Heart right ventricle (tissue), 16 donors: ENCODE data around the gene LRRN4. TPM values are rescaled to one million over a fixed set of nuclear protein-coding genes. Genes with fewer than 3 reads are reported as not detected.

Experiments
- ATAC-seq, 8 donors: fragments of 200-7000 bp; cut with Tn5 transposase; one replicate each; pipeline ENCODE4 v1.9.1; 2020; ENCODE audit warnings: mild to moderate bottlenecking in 8 of 8, moderate library complexity in 8 of 8, moderate number of reproducible peaks in 1 of 8
- DNase-seq, 2 donors: peaks; one replicate each; pipeline ENCODE4 v3.0.0-alpha.2; 2020
- H3K27ac ChIP-seq, 10 donors: fragments of 200-600 bp; sonication (generic) in 2 of 10; one replicate each; pipeline versions ENCODE4 v1.5.0 to v1.8.0; 2020 to 2022; ENCODE audit warnings: mild to moderate bottlenecking in 3 of 10
- H3K27me3 ChIP-seq, 7 donors: fragments of 200-600 bp; one replicate each; pipeline ENCODE4 v1.8.0; 2021 to 2022; ENCODE audit warnings: mild to moderate bottlenecking in 2 of 7
- H3K36me3 ChIP-seq, 9 donors: fragments of 200-600 bp; sonication (generic) in 1 of 9; one replicate each; pipeline versions ENCODE4 v1.5.0 to v1.8.0; 2020 to 2022; ENCODE audit warnings: mild to moderate bottlenecking in 2 of 9
- H3K4me1 ChIP-seq, 9 donors: fragments of 200-600 bp; sonication (generic) in 1 of 9; one replicate each; pipeline versions ENCODE4 v1.5.0 to v1.8.0; 2020 to 2022; ENCODE audit warnings: mild to moderate bottlenecking in 4 of 9
- H3K4me3 ChIP-seq, 10 donors: fragments of 200-600 bp; sonication (generic) in 2 of 10; one replicate each; pipeline versions ENCODE4 v1.5.0 to v1.8.0; 2020 to 2022; ENCODE audit warnings: mild to moderate bottlenecking in 7 of 10, moderate library complexity in 2 of 10
- H3K9me3 ChIP-seq, 11 donors: fragments of 200-600 bp in 10 of 11; sonication (generic) in 2 of 11; one replicate each; pipeline versions ENCODE4 v1.5.0 to v1.8.0; 2013 to 2022; ENCODE audit warnings: mild to moderate bottlenecking in 2 of 11, control low read depth in 1 of 11, moderate library complexity in 1 of 11
- WGBS, 2 donors: extraction: QIAGEN DNeasy Blood & Tissue Kit; methylation state at CpG; one replicate each; pipeline ENCODE4 v1.1.7; 2013; ENCODE audit warnings: inconsistent platforms in 1 of 2; 5-methylcytosine and 5-hydroxymethylcytosine counted together
- intact Hi-C, 10 donors: fragments of 100-400 bp; cut with DNase I; formaldehyde crosslinking; loops; one replicate each; pipeline versions ENCODE4 v1.11.1 to v1.14.2; 2022
- polyA plus RNA-seq, 2 donors: library from polyadenylated mRNA; stranded (reverse); fragments of 200-250 nt; gene quantifications; one replicate each; pipeline ENCODE4 v1.2.3, GENCODE V29; 2013
- total RNA-seq, 10 donors: library from RNA; stranded (reverse); fragmentation: NEBNext Ultra II Directional in 3 of 10; extraction: Animal tissue kit (Norgen Biotek cat#: 25700) in 3 of 10; gene quantifications; one replicate each; pipeline versions ENCODE4 v1.2.1 to v1.2.4, GENCODE V29; 2021 to 2023
- TF ChIP-seq, protein P1 (sequence below), 9 donors: fragments of 200-600 bp; sonication (generic) in 2 of 9; IDR thresholded peaks; one replicate each; pipeline versions ENCODE4 v1.5.0 to v1.8.0; 2021 to 2022; ENCODE audit warnings: antibody characterized with exemption in 9 of 9, mild to moderate bottlenecking in 5 of 9, moderate library complexity in 1 of 9
- donor health status: Arrhythmogenic right ventricular cardiomyopathy.
- donor health status: ischemic (EF 13 %, LVEDD 7.1; RV severe dilation, severe dysfunction).
- donor health status: healthy with polysubstance abuse.
- donor health status: DM: no; HTN: yes; CAD: no.
- donor health status: DM: no; HTN: no; CAD: no.
- donor health status: ischemic (EF 25% LVEDD 6.9; RV normal size, moderate dysfunction).
- donor health status: ischemic (EF 25% LVEDD 5.7; RV mildly dilated, moderate dysfunction).
- donor health status: healthy.
- donor health status: DM: yes; HTN: yes; CAD: no.
- donor health status: Ischemic cardiomyopathy.
- donor health status: ischemic (EF 35%, LVEDD 5.7; RV mildly dilated, moderate dysfunction).
- donor health status: nonischemic (EF 11% LVEDD 7.7; RV severe dilation, severe dysfunction).
- donor health status: DM: yes; HTN: yes; CAD: no.
- donor health status: PGD.
- donor health status: ischemic (EF 29% LVEDD 5.4; RV normal size, mild dysfunction).
- donor health status: nonischemic (EF 23%, LVEDD 6.1; RV moderate dilation, normal function).

LRRN4 gene
- total and polyA plus RNA-seq, 12 donors: 0.11 to 1.1 (median 0.21) TPM; not detected in 4

DNA sequence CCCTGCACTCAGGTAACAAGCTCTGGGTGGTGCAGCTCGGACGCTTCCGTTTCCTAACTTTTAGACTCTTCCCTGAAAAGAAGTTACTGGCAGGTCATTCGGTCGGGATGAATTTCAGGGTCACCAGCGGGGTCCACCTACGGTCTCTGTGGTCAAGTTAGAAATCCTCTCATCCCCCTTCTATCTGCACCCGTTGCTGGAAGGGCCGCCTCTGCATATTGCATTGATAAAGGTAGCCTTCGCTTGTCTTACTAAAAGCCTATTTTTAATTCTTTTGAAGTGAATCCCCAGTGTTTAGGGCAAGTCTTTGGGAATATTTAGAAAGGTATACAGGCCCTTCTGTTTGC lies 47.3 kb downstream of the LRRN4 start:
- Histone ChIP-seq H3K4me3 (peak overlapping the region; percentile 44 to 92 (median 81)), H3K27ac (peak overlapping the region; percentile 79 to 94 (median 86)), H3K36me3 (peaks cover 0 to 23% (median 16%) of the 10 kb centered on the region in 9 donors), H3K27me3 (no peaks in the 10 kb centered on the region), H3K9me3 (no peaks in the 10 kb centered on the region), H3K4me1 (peaks cover 0 to 45% (median 23%) of the 10 kb centered on the region in 9 donors)
- intact Hi-C loops: no loop called here
- ATAC-seq: no peak
- TF ChIP-seq, protein P1, sequence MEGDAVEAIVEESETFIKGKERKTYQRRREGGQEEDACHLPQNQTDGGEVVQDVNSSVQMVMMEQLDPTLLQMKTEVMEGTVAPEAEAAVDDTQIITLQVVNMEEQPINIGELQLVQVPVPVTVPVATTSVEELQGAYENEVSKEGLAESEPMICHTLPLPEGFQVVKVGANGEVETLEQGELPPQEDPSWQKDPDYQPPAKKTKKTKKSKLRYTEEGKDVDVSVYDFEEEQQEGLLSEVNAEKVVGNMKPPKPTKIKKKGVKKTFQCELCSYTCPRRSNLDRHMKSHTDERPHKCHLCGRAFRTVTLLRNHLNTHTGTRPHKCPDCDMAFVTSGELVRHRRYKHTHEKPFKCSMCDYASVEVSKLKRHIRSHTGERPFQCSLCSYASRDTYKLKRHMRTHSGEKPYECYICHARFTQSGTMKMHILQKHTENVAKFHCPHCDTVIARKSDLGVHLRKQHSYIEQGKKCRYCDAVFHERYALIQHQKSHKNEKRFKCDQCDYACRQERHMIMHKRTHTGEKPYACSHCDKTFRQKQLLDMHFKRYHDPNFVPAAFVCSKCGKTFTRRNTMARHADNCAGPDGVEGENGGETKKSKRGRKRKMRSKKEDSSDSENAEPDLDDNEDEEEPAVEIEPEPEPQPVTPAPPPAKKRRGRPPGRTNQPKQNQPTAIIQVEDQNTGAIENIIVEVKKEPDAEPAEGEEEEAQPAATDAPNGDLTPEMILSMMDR (IDR thresholded peaks at IDR 0.05): no peak
- WGBS, 2 donors: 0% methylated on average over 10 of the region's 10 CpGs
- DNase-seq: peak in 1 of 2 donors; percentile 8

DNA sequence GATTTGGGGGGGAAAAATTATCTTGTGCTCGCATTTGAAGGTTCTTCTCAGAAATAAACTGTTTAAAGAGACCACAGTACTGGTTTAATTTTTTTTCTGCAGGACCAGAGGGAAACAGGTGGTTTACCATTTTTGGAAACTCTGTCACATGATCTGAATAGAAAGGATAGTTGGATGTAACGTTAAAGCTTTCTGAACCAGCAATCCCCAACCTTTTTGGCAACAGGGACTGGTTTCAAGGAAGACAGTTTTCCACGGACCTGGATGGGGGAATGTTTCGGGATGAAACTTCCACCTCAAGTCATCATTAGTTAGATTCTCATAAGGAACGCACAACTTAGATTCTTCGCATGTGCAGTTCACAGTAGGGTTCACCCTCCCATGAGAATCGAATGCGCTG lies 53.0 kb downstream of the LRRN4 start:
- WGBS, 2 donors: 83 to 87% methylated on average over 8 of the region's 8 CpGs
- no peak for DNase-seq
- Histone ChIP-seq H3K36me3 (peaks cover 0 to 9% (median 0%) of the 10 kb centered on the region in 9 donors), H3K27me3 (no peaks in the 10 kb centered on the region), H3K4me1 (peaks cover 0 to 11% (median 5%) of the 10 kb centered on the region in 9 donors), H3K9me3 (no peaks in the 10 kb centered on the region), H3K27ac (no peak overlapping the region), H3K4me3 (no peak overlapping the region)
- TF ChIP-seq, protein P1 (IDR thresholded peaks at IDR 0.05): no peak
- intact Hi-C loops: loop anchor here in 1 of 10 donors (5.0 kb wide), 1 partner anchor 76 kb away; no protein-coding TSS in a partner anchor
- no peak for ATAC-seq

DNA sequence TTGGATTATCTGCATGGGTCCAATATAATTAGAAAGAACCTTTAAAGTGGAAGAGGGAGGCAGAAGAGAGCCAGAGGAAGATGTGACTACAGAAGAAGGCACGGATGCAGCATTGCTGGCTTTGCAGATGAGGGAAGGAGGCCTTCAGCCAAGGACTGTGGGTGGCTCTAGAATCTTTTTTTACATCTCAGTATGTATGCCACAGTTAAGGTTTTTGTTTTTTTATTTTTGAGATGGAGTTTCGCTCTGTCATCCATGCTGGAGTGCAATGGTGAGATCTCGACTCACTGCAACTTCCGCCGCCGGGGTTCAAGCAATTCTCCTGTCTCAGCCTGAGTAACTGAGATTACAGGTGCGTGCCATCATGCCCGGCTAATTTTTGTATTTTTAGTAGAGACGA lies 54.1 kb downstream of the LRRN4 start:
- Histone ChIP-seq H3K4me3 (no peak overlapping the region), H3K36me3 (peaks cover 0 to 19% (median 0%) of the 10 kb centered on the region in 9 donors), H3K4me1 (peaks cover 0 to 4% (median 0%) of the 10 kb centered on the region in 9 donors), H3K9me3 (no peaks in the 10 kb centered on the region), H3K27ac (no peak overlapping the region), H3K27me3 (no peaks in the 10 kb centered on the region)
- TF ChIP-seq, protein P1 (IDR thresholded peaks at IDR 0.05): no peak
- DNase-seq: no peak
- intact Hi-C loops: loop anchor here in 1 of 10 donors (5.0 kb wide), 1 partner anchor 78 kb away; no protein-coding TSS in a partner anchor
- no peak for ATAC-seq
- WGBS, 2 donors: 93 to 97% methylated on average over 9 of the region's 9 CpGs

DNA sequence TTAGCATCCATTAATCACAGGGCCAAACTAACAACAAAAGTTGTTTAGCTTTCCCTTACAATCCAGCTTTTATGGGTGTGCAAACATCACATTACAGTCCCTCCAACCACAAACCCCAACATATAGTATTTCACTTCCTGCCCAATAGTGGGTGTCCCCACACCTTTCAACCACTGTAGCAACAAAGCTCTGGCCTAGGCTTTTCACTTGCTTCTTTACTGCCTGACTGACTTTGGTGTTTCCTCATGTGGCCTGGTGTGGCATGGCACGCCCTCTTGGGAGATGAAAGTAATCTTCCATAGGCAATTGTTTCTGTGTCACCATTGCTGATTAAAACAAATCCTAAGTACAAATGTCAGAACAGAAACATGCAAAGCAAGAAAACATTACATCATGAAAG lies 57.1 kb downstream of the LRRN4 start:
- intact Hi-C loops: no loop called here

More for the DNA sequence above, 57.1 kb downstream of the LRRN4 start:
- TF ChIP-seq, protein P1 (IDR thresholded peaks at IDR 0.05): no peak
- H3K4me3 ChIP-seq: no peak overlapping the region
- no peaks in the 10 kb centered on the region for H3K27me3 ChIP-seq
- H3K4me1 ChIP-seq: peaks cover 0 to 4% (median 0%) of the 10 kb centered on the region in 9 donors
- peaks cover 0 to 30% (median 0%) of the 10 kb centered on the region in 9 donors for H3K36me3 ChIP-seq
- 90 to 94% methylated on average over 1 of the region's 1 CpG for WGBS, 2 donors
- no peak for DNase-seq
- peak in 1 of 8 donors; percentile 35 for ATAC-seq
- no peak overlapping the region for H3K27ac ChIP-seq
- H3K9me3 ChIP-seq: no peaks in the 10 kb centered on the region
